Adrenal gland (tissue), 12 donors: ENCODE measurements around the gene ENTREP1. TPM values are rescaled to one million over a fixed set of nuclear protein-coding genes. Genes with fewer than 3 reads are reported as not detected.

Source experiments
- polyA plus RNA-seq, 3 donors: library from polyadenylated mRNA; stranded (reverse); fragments of 200-250 nt in 2 of 3; fragments of 350-450 nt in 1 of 3; fragmentation: Illumina TruSeq in 1 of 3; extraction: RNeasy Lipid Tissue Mini Kit (QIAGEN cat#74804) in 1 of 3; gene quantifications; one replicate each; pipeline ENCODE4 v1.2.3, GENCODE V29; 2013 to 2014
- total RNA-seq, 9 donors: library from RNA; depleted of rRNA in 4 of 9; stranded (reverse); fragments of >200 nt in 4 of 9; fragments of 120-200 nt in 1 of 9; fragmentation: NEBNext Ultra II Directional in 1 of 9; extraction: Animal tissue kit (Norgen Biotek cat#: 25700) in 1 of 9; gene quantifications; one replicate each; pipeline versions ENCODE4 v1.1.0 to v1.2.4, GENCODE V29; 2013 to 2023
- donor health status: healthy with polysubstance abuse.
- donor health status: Bipolar disorder and iron deficiency.
- donor health status: DM: yes; HTN: yes; CAD: no.
- donor health status: DM: no; HTN: no; CAD: no.
- donor health status: DM: no; HTN: no; CAD: no.
- donor health status: DM: yes; HTN: yes; CAD: no.

The ENTREP1 gene
- total and polyA plus RNA-seq, 12 donors = 2.5 to 13.7 (median 6.9) TPM

Other genes starting within 250 kb of the ENTREP1 start
- 100 to 1,000 TPM in 1 of 9 donors, 10 to 100 TPM in 8; 14.5 to 108 (median 44.3) TPM for gene TJP2, start 150.9 kb upstream of the ENTREP1 start, total RNA-seq
- gene TJP2, start 150.9 kb upstream of the ENTREP1 start, polyA plus RNA-seq = 10 to 100 TPM; 22.1 to 26.4 (median 23.2) TPM